IPS-NIHi7 (cell line): ENCODE data around the gene TCOF1.
A peak's percentile ranks its signal among the peaks of the same experiment; 100 is the strongest.

Experiments used
- DNase-seq: peaks from one replicate; pipeline ENCODE4 v3.0.0; 2012; ENCODE audit warnings: mixed read lengths; ENCODE audit errors: extremely low spot score

TCOF1 gene

GRCh38 chr5:150350524-150351344, 6.8 kb upstream of the TCOF1 start:
- DNase-seq = peak; percentile 93

DNA sequence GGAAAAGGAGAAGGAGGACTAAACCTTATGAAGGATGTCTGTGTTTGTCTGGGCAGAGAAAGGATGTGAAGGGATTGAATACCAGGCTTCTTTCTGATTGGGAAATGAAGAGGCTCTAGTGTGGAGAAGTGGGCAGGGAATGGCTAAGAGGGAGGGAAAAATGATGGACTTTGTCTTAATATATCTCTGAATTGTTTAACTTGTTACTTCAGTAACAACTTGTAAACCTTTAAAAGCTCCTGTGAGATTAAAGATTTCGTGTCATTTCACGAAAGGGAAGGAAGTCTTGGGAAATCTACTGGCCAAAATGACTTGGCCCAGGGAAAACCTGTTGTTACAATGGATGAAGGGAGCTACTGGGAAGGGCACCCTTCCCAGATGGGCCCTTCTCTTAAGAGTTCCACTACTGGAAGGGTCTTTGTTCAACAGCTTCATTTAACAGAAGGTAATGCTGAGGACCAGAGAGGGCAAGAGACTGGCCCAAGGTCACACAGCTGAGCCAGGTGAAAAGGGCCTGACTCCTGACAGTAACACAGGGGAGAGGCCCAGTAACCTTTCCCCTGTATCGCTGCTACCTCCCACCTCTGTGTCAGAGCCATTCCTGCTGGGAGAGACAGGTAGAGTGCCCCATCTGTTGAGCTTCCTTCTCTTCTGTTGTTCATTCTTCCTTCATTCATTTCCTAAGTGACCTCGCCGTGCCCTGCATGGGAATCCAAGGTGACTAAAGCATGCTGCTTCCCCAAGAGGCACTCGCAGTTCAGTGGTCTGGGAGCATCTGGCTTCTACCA, 5.1 kb upstream of the TCOF1 start:
- no peak for DNase-seq

- DNase-seq = no peak
These were observed 4.3 kb upstream of the TCOF1 start for GRCh38 chr5:150353032-150353675.

- no peak for DNase-seq
These were observed 1.7 kb upstream of the TCOF1 start for GRCh38 chr5:150355791-150356190.

GRCh38 chr5:150356575-150357294, 762 bp upstream of the TCOF1 start:
- no peak for DNase-seq

DNA sequence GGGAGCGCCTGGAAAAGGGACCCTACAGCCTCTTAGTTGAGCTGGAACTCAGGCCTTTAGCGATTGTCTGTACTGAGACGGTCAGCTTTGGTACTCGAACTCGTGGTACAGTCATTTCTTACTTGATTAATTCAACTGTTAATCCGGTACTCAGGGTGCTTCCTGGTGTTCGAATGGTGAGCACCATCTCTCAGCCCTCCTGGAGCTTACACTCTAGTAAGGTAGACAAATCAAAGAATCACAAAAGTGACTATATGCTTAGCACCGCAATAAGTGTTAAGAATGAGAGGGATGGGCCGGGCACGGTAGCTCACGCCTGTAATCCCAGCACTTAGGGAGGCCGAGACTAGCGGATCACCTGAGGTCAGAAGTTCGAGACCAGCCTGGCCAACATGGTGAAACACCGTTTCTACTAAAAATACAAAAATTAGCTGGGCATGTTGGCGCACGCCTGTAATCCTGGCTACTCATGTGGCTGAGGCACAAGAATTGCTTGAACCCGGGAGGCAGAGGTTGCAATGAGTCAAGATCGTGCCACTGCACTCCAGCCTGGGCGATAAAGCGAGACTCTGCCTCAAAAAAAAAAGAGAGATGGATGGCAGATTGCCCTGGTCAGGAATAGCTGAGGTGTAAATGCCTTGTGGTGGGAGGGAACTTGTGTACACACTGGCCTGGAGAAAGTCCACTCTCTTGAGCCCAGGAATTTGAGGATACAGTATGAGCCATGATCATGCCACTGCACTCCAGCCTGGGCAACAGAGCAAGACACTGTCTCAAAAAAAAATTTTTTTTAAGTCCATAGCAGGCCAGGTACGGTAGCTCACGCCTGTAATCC, 981 bp downstream of the TCOF1 start:
- no peak for DNase-seq

DNA sequence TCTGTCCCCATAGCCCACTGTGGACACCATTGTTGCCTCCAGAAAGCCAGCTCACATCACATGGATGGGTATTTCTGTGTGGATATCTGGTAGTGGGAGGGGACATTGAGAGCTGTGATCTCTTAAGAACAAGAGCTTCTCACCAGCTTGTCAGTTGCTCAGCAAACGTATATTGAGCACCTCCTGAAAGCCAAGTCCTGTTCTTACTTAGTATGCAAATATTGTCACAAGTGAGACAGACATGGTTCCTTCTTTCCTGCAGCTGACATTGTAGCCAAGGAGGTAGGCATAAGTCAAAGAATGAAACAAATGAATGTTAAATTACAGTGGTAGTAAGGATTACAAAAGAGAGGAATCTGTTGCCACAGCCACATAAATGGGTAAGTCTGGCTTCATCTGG, 3.8 kb downstream of the TCOF1 start:
- DNase-seq = no peak

DNA sequence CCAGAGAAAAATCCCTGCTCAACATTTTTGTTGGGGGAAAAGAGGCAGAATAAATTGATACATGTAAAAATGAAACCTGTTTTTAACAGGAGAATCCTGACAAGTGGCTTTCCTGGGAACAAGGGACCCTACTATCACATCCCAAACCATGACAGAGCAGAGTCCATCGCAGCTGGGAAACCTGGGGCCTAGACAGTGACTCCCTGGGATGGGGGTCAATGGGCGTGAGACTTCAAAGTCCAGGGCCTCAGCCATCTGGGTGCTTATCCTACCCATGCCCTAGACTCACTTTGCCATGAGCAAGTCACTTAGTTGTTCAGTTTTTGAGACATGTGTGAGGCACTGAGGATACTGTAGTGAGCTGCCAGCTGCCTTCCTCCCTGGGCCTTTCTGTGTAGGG, 5.7 kb downstream of the TCOF1 start:
- no peak for DNase-seq

DNA sequence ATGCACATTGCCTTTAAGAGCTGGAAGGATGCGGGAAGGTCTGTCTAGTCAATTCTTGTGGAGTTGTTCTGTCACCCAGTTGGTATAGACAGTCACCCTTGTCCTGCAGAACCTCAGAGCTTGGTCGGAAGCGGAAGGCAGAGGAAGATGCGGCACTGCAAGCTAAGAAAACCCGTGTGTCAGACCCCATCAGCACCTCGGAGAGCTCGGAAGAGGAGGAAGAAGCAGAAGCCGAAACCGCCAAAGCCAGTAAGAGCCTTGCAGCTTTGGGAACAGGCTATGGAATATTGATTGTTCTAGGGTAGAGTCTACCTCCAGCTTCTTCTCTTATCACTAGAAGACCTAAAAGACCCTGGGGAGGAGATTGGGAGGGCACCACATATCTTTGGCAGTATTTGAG, 6.5 kb downstream of the TCOF1 start:
- DNase-seq = no peak

- no peak for DNase-seq
These were observed 11.0 kb downstream of the TCOF1 start for GRCh38 chr5:150368526-150368925.

- no peak for DNase-seq
These were observed 15.1 kb downstream of the TCOF1 start for GRCh38 chr5:150372639-150373038.

DNA sequence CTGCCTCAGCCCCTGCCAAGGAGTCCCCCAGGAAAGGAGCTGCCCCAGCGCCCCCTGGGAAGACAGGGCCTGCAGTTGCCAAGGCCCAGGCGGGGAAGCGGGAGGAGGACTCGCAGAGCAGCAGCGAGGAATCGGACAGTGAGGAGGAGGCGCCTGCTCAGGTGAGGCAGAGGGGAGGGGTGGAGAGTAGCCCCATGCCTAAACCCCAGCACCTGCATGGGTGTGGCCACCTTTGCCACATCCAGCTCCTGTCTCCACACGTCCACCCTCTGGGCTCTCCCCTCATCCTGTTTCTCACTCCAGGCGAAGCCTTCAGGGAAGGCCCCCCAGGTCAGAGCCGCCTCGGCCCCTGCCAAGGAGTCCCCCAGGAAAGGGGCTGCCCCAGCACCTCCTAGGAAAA, 17.2 kb downstream of the TCOF1 start:
- no peak for DNase-seq

GRCh38 chr5:150376799-150377771, 19.6 kb downstream of the TCOF1 start:
- no peak for DNase-seq

GRCh38 chr5:150377964-150378694, 20.6 kb downstream of the TCOF1 start:
- peak; percentile 38 for DNase-seq

GRCh38 chr5:150384701-150385100, 27.2 kb downstream of the TCOF1 start:
- no peak for DNase-seq

GRCh38 chr5:150386024-150386855, 28.7 kb downstream of the TCOF1 start:
- no peak for DNase-seq

- no peak for DNase-seq
These were observed 32.2 kb downstream of the TCOF1 start for GRCh38 chr5:150389531-150390266.
